Muscle layer of colon (tissue), 2 donors: ENCODE data around the gene FBXO17.

Experiments used
- H3K27ac ChIP-seq: one replicate; pipeline ENCODE4 v1.7.0; 2013; ENCODE audit warnings: low read depth, mild to moderate bottlenecking, low read length, moderate library complexity
- H3K27me3 ChIP-seq, 2 donors: one replicate each; pipeline ENCODE4 v1.7.0; 2013; ENCODE audit warnings: low read length in 2 of 2, mild to moderate bottlenecking in 2 of 2; ENCODE audit not compliant: insufficient read depth in 2 of 2, control insufficient read depth in 1 of 2
- H3K36me3 ChIP-seq: one replicate; pipeline ENCODE4 v1.7.0; 2013; ENCODE audit warnings: mild to moderate bottlenecking, low read length; ENCODE audit not compliant: insufficient read depth
- H3K4me1 ChIP-seq: one replicate; pipeline ENCODE4 v1.7.0; 2013; ENCODE audit warnings: mild to moderate bottlenecking, low read length; ENCODE audit not compliant: insufficient read depth
- H3K4me3 ChIP-seq, 2 donors: one replicate each; pipeline ENCODE4 v1.7.0; 2013; ENCODE audit warnings: low read length in 2 of 2, low read depth in 1 of 2, mild to moderate bottlenecking in 1 of 2, moderate library complexity in 1 of 2
- H3K9ac ChIP-seq: one replicate; pipeline ENCODE4 v1.7.0; 2013; ENCODE audit warnings: low read length
- H3K9me3 ChIP-seq: one replicate; pipeline ENCODE4 v1.7.0; 2013; ENCODE audit warnings: mild to moderate bottlenecking, low read length
- donor health status: abdominal sarcoma.
- donor health status: Adenocarcinoma of cecum.

The FBXO17 gene

GRCh38 chr19:38911388-38912001 is 64.0 kb downstream of the FBXO17 start:
- H3K27me3 ChIP-seq = peaks cover 0 to 11% of the 10 kb centered on the region in 2 donors
- no peak overlapping the region for H3K9ac ChIP-seq
- peaks cover 15% of the 10 kb centered on the region for H3K36me3 ChIP-seq
- H3K9me3 ChIP-seq = no peaks in the 10 kb centered on the region
- H3K27ac ChIP-seq = no peak overlapping the region
- no peak overlapping the region for H3K4me3 ChIP-seq
- H3K4me1 ChIP-seq = no peaks in the 10 kb centered on the region

GRCh38 chr19:38910488-38910887 is 65.1 kb downstream of the FBXO17 start:
- Histone ChIP-seq H3K9ac (no peak overlapping the region), H3K4me3 (no peak overlapping the region), H3K27me3 (peaks cover 0 to 11% of the 10 kb centered on the region in 2 donors), H3K36me3 (peaks cover 19% of the 10 kb centered on the region), H3K4me1 (no peaks in the 10 kb centered on the region), H3K9me3 (no peaks in the 10 kb centered on the region), H3K27ac (no peak overlapping the region)

GRCh38 chr19:38908911-38909310 is 66.6 kb downstream of the FBXO17 start:
- no peaks in the 10 kb centered on the region for H3K9me3 ChIP-seq
- H3K36me3 ChIP-seq = peaks cover 26% of the 10 kb centered on the region
- no peak overlapping the region for H3K4me3 ChIP-seq
- H3K4me1 ChIP-seq = no peaks in the 10 kb centered on the region
- H3K9ac ChIP-seq = no peak overlapping the region
- H3K27ac ChIP-seq = no peak overlapping the region
- H3K27me3 ChIP-seq = peaks cover 0 to 11% of the 10 kb centered on the region in 2 donors

GRCh38 chr19:38907670-38908069 is 67.9 kb downstream of the FBXO17 start:
- no peaks in the 10 kb centered on the region for H3K9me3 ChIP-seq
- H3K4me1 ChIP-seq = no peaks in the 10 kb centered on the region
- peaks cover 26% of the 10 kb centered on the region for H3K36me3 ChIP-seq
- H3K4me3 ChIP-seq = no peak overlapping the region
- H3K9ac ChIP-seq = no peak overlapping the region
- H3K27ac ChIP-seq = no peak overlapping the region
- H3K27me3 ChIP-seq = peaks cover 0 to 11% of the 10 kb centered on the region in 2 donors

GRCh38 chr19:38907227-38907626 is 68.3 kb downstream of the FBXO17 start:
- Histone ChIP-seq H3K4me1 (no peaks in the 10 kb centered on the region), H3K36me3 (peaks cover 26% of the 10 kb centered on the region), H3K9me3 (no peaks in the 10 kb centered on the region), H3K27me3 (peaks cover 0 to 11% of the 10 kb centered on the region in 2 donors), H3K4me3 (no peak overlapping the region), H3K27ac (no peak overlapping the region), H3K9ac (no peak overlapping the region)

GRCh38 chr19:38905620-38906019 is 69.9 kb downstream of the FBXO17 start:
- H3K4me3 ChIP-seq = no peak overlapping the region
- no peak overlapping the region for H3K27ac ChIP-seq
- peaks cover 26% of the 10 kb centered on the region for H3K36me3 ChIP-seq
- no peaks in the 10 kb centered on the region for H3K27me3 ChIP-seq
- H3K9ac ChIP-seq = no peak overlapping the region
- H3K9me3 ChIP-seq = no peaks in the 10 kb centered on the region
- H3K4me1 ChIP-seq = peaks cover 3% of the 10 kb centered on the region

GRCh38 chr19:38904581-38905539 is 70.7 kb downstream of the FBXO17 start:
- H3K4me3 ChIP-seq = no peak overlapping the region
- H3K36me3 ChIP-seq = peaks cover 26% of the 10 kb centered on the region
- no peaks in the 10 kb centered on the region for H3K9me3 ChIP-seq
- H3K27me3 ChIP-seq = no peaks in the 10 kb centered on the region
- H3K4me1 ChIP-seq = peaks cover 9% of the 10 kb centered on the region
- H3K27ac ChIP-seq = no peak overlapping the region
- no peak overlapping the region for H3K9ac ChIP-seq

GRCh38 chr19:38901683-38902082 is 73.9 kb downstream of the FBXO17 start:
- Histone ChIP-seq H3K4me3 (no peak overlapping the region), H3K27me3 (no peaks in the 10 kb centered on the region), H3K9me3 (no peaks in the 10 kb centered on the region), H3K36me3 (peaks cover 13% of the 10 kb centered on the region), H3K27ac (no peak overlapping the region), H3K4me1 (peaks cover 27% of the 10 kb centered on the region), H3K9ac (no peak overlapping the region)

GRCh38 chr19:38900743-38901190 is 74.8 kb downstream of the FBXO17 start:
- Histone ChIP-seq H3K27me3 (no peaks in the 10 kb centered on the region), H3K36me3 (peaks cover 10% of the 10 kb centered on the region), H3K4me3 (peak overlapping the region; percentile 9 to 88), H3K4me1 (peaks cover 31% of the 10 kb centered on the region), H3K9ac (peak overlapping the region; percentile 87), H3K27ac (no peak overlapping the region), H3K9me3 (no peaks in the 10 kb centered on the region)

- Histone ChIP-seq H3K9ac (peak overlapping the region; percentile 87), H3K4me1 (peaks cover 31% of the 10 kb centered on the region)
Observed at GRCh38 chr19:38900202-38900629, 75.3 kb downstream of the FBXO17 start.

GRCh38 chr19:38899447-38900201 is 75.9 kb downstream of the FBXO17 start, which contains the start of the genes NFKBIB and SIRT2:
NFKBIB (plus strand) TSS chr19:38899969; CDS start chr19:38900033, 64 bp downstream.
SIRT2 (minus strand) TSS chr19:38899618; CDS start chr19:38899521, 97 bp downstream.
- H3K9ac ChIP-seq = peak within 1 kb of the TSS; percentile 87
- H3K27ac ChIP-seq = peak within 1 kb of the TSS; percentile 85
- peaks cover 31% of the 10 kb centered on the region for H3K4me1 ChIP-seq
- H3K9me3 ChIP-seq = no peaks in the 10 kb centered on the region
- H3K27me3 ChIP-seq = no peaks in the 10 kb centered on the region
- peak within 1 kb of the TSS; percentile 88 to 97 for H3K4me3 ChIP-seq
- no peaks in the 10 kb centered on the region for H3K36me3 ChIP-seq

More at GRCh38 chr19:38900202-38900629, 75.3 kb downstream of the FBXO17 start:
- Histone ChIP-seq H3K27me3 (no peaks in the 10 kb centered on the region), H3K9me3 (no peaks in the 10 kb centered on the region), H3K36me3 (peaks cover 5% of the 10 kb centered on the region), H3K4me3 (peak overlapping the region; percentile 87 to 88), H3K27ac (peak overlapping the region; percentile 85)
